Measurements from ENCODE around the gene DNAH3. TPM values are rescaled to one million over a fixed set of nuclear protein-coding genes. Genes with fewer than 3 reads are reported as not detected.

Gene DNAH3
- total RNA-seq, 1 donor from 2014 or later, result 1.0 TPM

Other genes starting within 250 kb of the DNAH3 start
- 90.8 TPM for gene LDAF1, start 7.8 kb upstream of the DNAH3 start, total RNA-seq
- 0.52 TPM for gene ZP2, start 60.7 kb upstream of the DNAH3 start, total RNA-seq
- not detected for gene ANKS4B, start 82.9 kb upstream of the DNAH3 start, total RNA-seq
- gene CRYM, start 127.4 kb upstream of the DNAH3 start, total RNA-seq, result not detected